Adrenal gland (tissue), 5 donors: ENCODE results near the gene MAST4.

ENCODE experiments used
- POLR2A ChIP-seq, 2 donors: fragments of 450-650 bp; IDR thresholded peaks; one replicate each; pipeline ENCODE4 v1.6.1; 2017; ENCODE audit warnings: antibody characterized with exemption in 2 of 2, mild to moderate bottlenecking in 2 of 2, moderate library complexity in 1 of 2
- TF ChIP-seq, protein P1 (sequence below), 6 experiments: fragments of 450-650 bp in 4 of 6; fragments of 200-600 bp in 2 of 6; sonication (generic) in 1 of 6; IDR thresholded peaks; 1 replicate in 5 of 6; 2 replicates in 1 of 6; pipeline versions ENCODE4 v1.5.1 to v1.8.0; 2016 to 2021; ENCODE audit warnings: antibody characterized with exemption in 6 of 6, mild to moderate bottlenecking in 2 of 6, moderate library complexity in 1 of 6
- donor health status: DM: no; HTN: no; CAD: no.

DNA sequence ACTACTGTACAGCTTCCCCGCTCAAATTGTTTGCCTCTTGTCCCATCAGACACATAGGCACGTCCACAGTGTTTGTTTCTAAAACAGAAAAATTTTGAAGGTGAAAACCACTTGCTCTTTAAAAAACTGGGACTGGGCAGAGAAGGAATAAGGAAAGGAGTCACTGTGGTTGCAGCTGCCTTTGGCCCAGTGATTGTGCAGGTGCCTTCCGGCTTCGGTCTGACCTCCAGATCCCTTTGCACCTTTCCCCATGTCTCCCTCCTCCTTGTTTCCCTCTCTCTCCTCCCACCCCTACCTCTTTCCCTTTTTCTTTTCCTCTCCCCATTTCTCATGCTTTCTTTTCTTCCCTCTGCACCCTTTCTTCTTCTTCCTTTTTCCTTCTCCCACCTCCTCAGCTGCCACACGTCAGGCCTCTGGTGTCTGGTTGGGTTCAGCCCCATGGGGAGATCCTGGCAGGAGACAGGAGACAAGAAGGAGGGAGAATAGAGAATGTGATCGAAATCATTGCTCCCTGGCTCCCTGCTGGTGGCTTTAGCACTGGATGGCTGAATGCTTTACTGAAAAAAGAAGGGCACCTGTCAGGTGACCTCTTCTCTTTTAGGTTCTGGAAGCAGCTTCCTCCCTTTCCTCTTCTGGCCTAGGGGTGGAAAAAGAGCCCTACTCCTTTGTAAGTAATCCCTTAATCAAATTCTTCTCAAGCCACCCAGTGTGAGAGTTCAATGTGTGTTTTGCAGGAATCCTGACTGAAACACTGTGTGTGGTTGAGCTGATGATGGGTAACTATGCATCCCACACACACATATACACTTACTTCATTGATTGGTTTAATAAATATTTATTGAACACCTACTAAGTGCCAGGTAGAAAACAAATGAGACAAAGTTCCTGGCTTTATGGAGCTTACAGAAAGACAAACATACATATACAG is 267.3 kb downstream of the MAST4 start:
- no peak for TF ChIP-seq POLR2A (IDR thresholded peaks at IDR 0.05)
- TF ChIP-seq, protein P1, sequence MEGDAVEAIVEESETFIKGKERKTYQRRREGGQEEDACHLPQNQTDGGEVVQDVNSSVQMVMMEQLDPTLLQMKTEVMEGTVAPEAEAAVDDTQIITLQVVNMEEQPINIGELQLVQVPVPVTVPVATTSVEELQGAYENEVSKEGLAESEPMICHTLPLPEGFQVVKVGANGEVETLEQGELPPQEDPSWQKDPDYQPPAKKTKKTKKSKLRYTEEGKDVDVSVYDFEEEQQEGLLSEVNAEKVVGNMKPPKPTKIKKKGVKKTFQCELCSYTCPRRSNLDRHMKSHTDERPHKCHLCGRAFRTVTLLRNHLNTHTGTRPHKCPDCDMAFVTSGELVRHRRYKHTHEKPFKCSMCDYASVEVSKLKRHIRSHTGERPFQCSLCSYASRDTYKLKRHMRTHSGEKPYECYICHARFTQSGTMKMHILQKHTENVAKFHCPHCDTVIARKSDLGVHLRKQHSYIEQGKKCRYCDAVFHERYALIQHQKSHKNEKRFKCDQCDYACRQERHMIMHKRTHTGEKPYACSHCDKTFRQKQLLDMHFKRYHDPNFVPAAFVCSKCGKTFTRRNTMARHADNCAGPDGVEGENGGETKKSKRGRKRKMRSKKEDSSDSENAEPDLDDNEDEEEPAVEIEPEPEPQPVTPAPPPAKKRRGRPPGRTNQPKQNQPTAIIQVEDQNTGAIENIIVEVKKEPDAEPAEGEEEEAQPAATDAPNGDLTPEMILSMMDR (IDR thresholded peaks at IDR 0.05): no peak
